ENCODE results near the gene ZACN. TPM values are rescaled to one million over a fixed set of nuclear protein-coding genes. Genes with fewer than 3 reads are reported as not detected.

ZACN gene
- total and polyA plus RNA-seq, 2 donors (not counting 3 experiments of a cell fraction or from before 2014, with no cell fraction given), result 0.18 TPM; not detected in 1

DNA sequence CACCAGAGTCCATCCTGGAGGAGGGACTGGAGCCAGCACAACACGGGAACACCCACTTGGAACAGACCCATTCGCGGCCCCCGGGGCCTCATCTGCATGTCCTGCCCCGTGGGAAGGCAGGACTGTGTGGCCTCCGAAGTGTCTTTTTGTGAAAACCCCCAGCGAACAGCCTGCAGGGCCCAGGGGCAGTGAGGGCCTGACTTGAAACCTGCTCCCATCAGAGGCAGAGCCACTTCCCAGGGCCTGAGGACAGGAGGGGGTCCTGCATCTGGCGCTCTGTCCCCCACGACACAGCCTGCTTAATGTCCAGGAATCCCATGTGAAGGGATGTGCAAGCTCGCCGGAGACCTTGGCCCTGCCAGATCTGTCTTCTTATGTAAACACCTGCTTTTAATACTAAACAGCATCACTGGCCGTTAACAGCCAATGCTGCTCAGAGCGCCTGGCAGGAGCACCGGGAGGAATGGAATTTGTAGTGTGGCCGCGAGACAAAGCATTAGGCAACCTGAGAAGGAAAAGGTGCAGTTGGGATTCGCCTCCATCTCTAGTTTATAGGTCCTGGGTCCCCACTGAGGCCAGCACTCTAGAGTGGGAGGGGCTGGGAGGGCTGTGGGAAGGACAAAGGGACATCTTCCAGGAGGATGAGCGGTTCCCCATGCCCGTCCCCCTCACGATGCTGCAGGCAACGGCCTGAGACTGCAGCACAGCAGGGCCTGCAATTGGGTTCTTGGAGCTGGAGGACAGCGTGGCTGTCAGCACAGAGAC, 42.3 kb upstream of the ZACN start:
- FAIRE-seq (no peak), DNase-seq (ENCODE audit: low read depth, low spot score) (no peak)
- no peak overlapping the region for H3K4me2 ChIP-seq (ENCODE audit: insufficient read depth, low read length)
- no peaks in the 10 kb centered on the region for H3K9me1 ChIP-seq (replicated peaks; ENCODE audit: control insufficient read depth, extremely low read depth, insufficient read depth, low read length)
- no TSS peak for BruUV-seq (replicated peaks)
- ChIA-PET CTCF (interaction anchor here (1.0 to 1.3 kb wide), 2 partner anchors 22 to 23 kb away, joined by 4 to 6 read pairs; no protein-coding TSS in a partner anchor), POLR2A (no interaction called here)
- intact Hi-C loops (cut with micrococcal nuclease), result no loop called here
- dilution Hi-C loops (cut with MboI; ENCODE audit: extremely low pct_ligation_motif_present, low sequenced_read_pairs), result no loop called here
- no peak overlapping the region for H2AFZ ChIP-seq (ENCODE audit: low read depth, low read length)
- no peak overlapping the region for H3K9ac ChIP-seq (replicated peaks; ENCODE audit: extremely low read depth, insufficient read depth, low read length)
- H3K79me2 ChIP-seq (ENCODE audit: control insufficient read depth, insufficient read depth, low read length), result no peaks in the 10 kb centered on the region
- peaks cover 5% of the 10 kb centered on the region for H3K4me1 ChIP-seq (ENCODE audit: control insufficient read depth, extremely low read depth, insufficient read depth, low read length)
- H3K36me3 ChIP-seq (ENCODE audit: control insufficient read depth in 2 of 2, extremely low read depth in 1 of 2, insufficient read depth in 2 of 2, low read length in 2 of 2), result peaks cover 15 to 26% of the 10 kb centered on the region in 2 experiments
- no peaks in the 10 kb centered on the region for H3K9me3 ChIP-seq (replicated peaks; ENCODE audit: control insufficient read depth, insufficient read depth, low read length)
- no peak overlapping the region for H3K4me3 ChIP-seq (replicated peaks in 1 of 3; ENCODE audit: insufficient read depth in 1 of 3, low read depth in 1 of 3, low read length in 3 of 3)
- TF ChIP-seq MYC (IDR thresholded peaks at IDR 0.05; ENCODE audit: low read depth, low read length), result no peak
- TF ChIP-seq, protein P1, sequence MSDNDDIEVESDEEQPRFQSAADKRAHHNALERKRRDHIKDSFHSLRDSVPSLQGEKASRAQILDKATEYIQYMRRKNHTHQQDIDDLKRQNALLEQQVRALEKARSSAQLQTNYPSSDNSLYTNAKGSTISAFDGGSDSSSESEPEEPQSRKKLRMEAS (IDR thresholded peaks at IDR 0.05; ENCODE audit: insufficient read depth, insufficient read length), result no peak
- TF ChIP-seq JUN (IDR thresholded peaks at IDR 0.05; ENCODE audit: borderline replicate concordance, insufficient read depth, insufficient read length, low read depth), result no peak
- TF ChIP-seq CTCF (IDR thresholded peaks at IDR 0.05; ENCODE audit: extremely low read depth in 1 of 2, insufficient read depth in 1 of 2, low read depth in 1 of 2, low read length in 2 of 2), result no peak
- no peak for TF ChIP-seq POLR2A (IDR thresholded peaks at IDR 0.05; ENCODE audit: low read depth, low read length)
- TF ChIP-seq EZH2 (IDR thresholded peaks at IDR 0.05; ENCODE audit: borderline replicate concordance, low read depth, low read length, severe bottlenecking), result no peak
- TF ChIP-seq POLR2AphosphoS5 (IDR thresholded peaks at IDR 0.05; ENCODE audit: insufficient read depth, low read depth, low read length), result no peak
- no peak for TF ChIP-seq GATA2 (IDR thresholded peaks at IDR 0.05; ENCODE audit: insufficient read depth, insufficient read length, low read depth, low read length)
- TF ChIP-seq FOS (IDR thresholded peaks at IDR 0.05; ENCODE audit: borderline replicate concordance, insufficient read depth, low read length), result no peak
- no peak overlapping the region for H3K27ac ChIP-seq (ENCODE audit: insufficient read depth, low read depth, low read length)
- no peaks in the 10 kb centered on the region for H3K27me3 ChIP-seq (ENCODE audit: control insufficient read depth in 2 of 2, insufficient read depth in 2 of 2, low read length in 2 of 2)
- H4K20me1 ChIP-seq (replicated peaks; ENCODE audit: control insufficient read depth, extremely low read depth, insufficient read depth, low read length), result no peaks in the 10 kb centered on the region

Measured in endothelial cell of umbilical vein (primary cell).